Right lobe of liver (tissue), 6 donors: ENCODE results near the gene MSL3. TPM values are rescaled to one million over a fixed set of nuclear protein-coding genes. Genes with fewer than 3 reads are reported as not detected.

ENCODE experiments used
- ATAC-seq, 4 donors: fragments of 200-7000 bp; cut with Tn5 transposase; one replicate each; pipeline ENCODE4 v1.9.1; 2020; ENCODE audit warnings: mild to moderate bottlenecking in 4 of 4, moderate library complexity in 4 of 4
- DNase-seq, 3 donors: peaks; one replicate each; pipeline ENCODE4 v3.0.0-alpha.2; 2020
- H3K27ac ChIP-seq, 3 donors: fragments of 200-600 bp; one replicate each; pipeline ENCODE4 v1.8.0; 2022
- H3K27me3 ChIP-seq, 2 donors: fragments of 200-600 bp; one replicate each; pipeline ENCODE4 v1.8.0; 2022
- H3K36me3 ChIP-seq, 4 donors: fragments of 200-600 bp; sonication (generic) in 1 of 4; one replicate each; pipeline versions ENCODE4 v1.5.1 to v1.8.0; 2017 to 2022; ENCODE audit warnings: control low read depth in 1 of 4
- H3K4me1 ChIP-seq, 4 donors: fragments of 200-600 bp; sonication (generic) in 1 of 4; one replicate each; pipeline versions ENCODE4 v1.5.1 to v1.8.0; 2017 to 2022; ENCODE audit warnings: control low read depth in 1 of 4
- H3K4me3 ChIP-seq, 3 donors: fragments of 200-600 bp; one replicate each; pipeline ENCODE4 v1.8.0; 2022
- H3K9me3 ChIP-seq, 4 donors: fragments of 200-600 bp; sonication (generic) in 1 of 4; one replicate each; pipeline versions ENCODE4 v1.5.1 to v1.8.0; 2017 to 2022; ENCODE audit warnings: control low read depth in 1 of 4
- CTCF ChIP-seq, 4 donors: fragments of 200-600 bp in 3 of 4; fragments of 450-650 bp in 1 of 4; IDR thresholded peaks; one replicate each; pipeline versions ENCODE4 v1.5.1 to v1.8.0; 2016 to 2022; ENCODE audit warnings: antibody characterized with exemption in 4 of 4, mild to moderate bottlenecking in 2 of 4
- POLR2A ChIP-seq: fragments of 450-650 bp; IDR thresholded peaks from one replicate; pipeline ENCODE4 v1.6.1; 2017; ENCODE audit warnings: antibody characterized with exemption, mild to moderate bottlenecking
- WGBS: methylation state at CpG from one replicate; pipeline ENCODE4 v1.1.6; 2018; ENCODE audit warnings: low coverage, low lambda C conversion rate; ENCODE audit not compliant: insufficient coverage; ENCODE audit errors: missing lambda C conversion rate; 5-methylcytosine and 5-hydroxymethylcytosine counted together
- intact Hi-C, 2 donors: fragments of 100-400 bp; cut with DNase I; formaldehyde crosslinking; loops; one replicate each; pipeline versions ENCODE4 v1.11.2 to v1.14.1; 2022
- total RNA-seq, 6 experiments: library from RNA; depleted of rRNA in 2 of 6; stranded (reverse); fragments of >200 nt in 2 of 6; fragmentation: NEBNext Ultra II Directional in 3 of 6; extraction: Animal tissue kit (Norgen Biotek cat#: 25700) in 3 of 6; gene quantifications; one replicate each; pipeline versions ENCODE4 v1.1.0 to v1.2.4, GENCODE V29; 2016 to 2023
- donor health status: DM: no; HTN: yes; CAD: no.
- donor health status: DM: no; HTN: no; CAD: no.
- donor health status: DM: no; HTN: no; CAD: no.
- donor health status: DM: no; HTN: yes; CAD: no.
- donor health status: DM: no; HTN: yes; CAD: no.

MSL3 gene
- total RNA-seq, 6 experiments from 2014 or later = 6.4 to 15.7 (median 12.0) TPM

- TF ChIP-seq POLR2A (no peak), CTCF (IDR thresholded peaks at IDR 0.05) (peak; percentile 60 to 85 (median 73))
- no peaks in the 10 kb centered on the region for H3K4me1 ChIP-seq
- H3K4me3 ChIP-seq = peak overlapping the region; percentile 54 to 81 (median 72)
- no peaks in the 10 kb centered on the region for H3K9me3 ChIP-seq
- H3K27me3 ChIP-seq = no peaks in the 10 kb centered on the region
- ATAC-seq (peak; percentile 86 to 88 (median 87)), DNase-seq (peak; percentile 89 to 91 (median 91))
- peak overlapping the region; percentile 34 to 86 (median 58) for H3K27ac ChIP-seq
- WGBS = 33% methylated on average over 3 of the region's 66 CpGs
- H3K36me3 ChIP-seq = peaks cover 0 to 15% (median 5%) of the 10 kb centered on the region in 4 donors
- intact Hi-C loops = no loop called here
These were observed 549 bp downstream of the MSL3 start for GRCh38 chrX:11758400-11759171.

- Histone ChIP-seq H3K9me3 (no peaks in the 10 kb centered on the region), H3K36me3 (peaks cover 0 to 16% (median 8%) of the 10 kb centered on the region in 4 donors), H3K4me1 (no peaks in the 10 kb centered on the region), H3K27me3 (no peaks in the 10 kb centered on the region), H3K27ac (peak overlapping the region; percentile 34 to 86 (median 58)), H3K4me3 (peak overlapping the region; percentile 54 to 81 (median 72))
- intact Hi-C loops = no loop called here
- no peak for ATAC-seq
- no peak for TF ChIP-seq POLR2A
- no peak for TF ChIP-seq CTCF (IDR thresholded peaks at IDR 0.05)
- DNase-seq = no peak
- WGBS = 39% methylated on average over 4 of the region's 7 CpGs
These were observed 1.1 kb downstream of the MSL3 start for GRCh38 chrX:11759172-11759460.

GRCh38 chrX:11759461-11760311 is 1.6 kb downstream of the MSL3 start:
- 17% methylated on average over 13 of the region's 13 CpGs for WGBS
- ATAC-seq (peak; percentile 85 to 91 (median 88)), DNase-seq (peak; percentile 75 to 86 (median 84))
- H3K27ac ChIP-seq = peak overlapping the region; percentile 18 to 86 (median 40)
- intact Hi-C loops = no loop called here
- TF ChIP-seq POLR2A (no peak), CTCF (IDR thresholded peaks at IDR 0.05) (peak in 1 of 4 donors; percentile 9)
- no peaks in the 10 kb centered on the region for H3K9me3 ChIP-seq
- peaks cover 0 to 17% (median 8%) of the 10 kb centered on the region in 4 donors for H3K36me3 ChIP-seq
- peak overlapping the region; percentile 54 to 81 (median 72) for H3K4me3 ChIP-seq
- no peaks in the 10 kb centered on the region for H3K4me1 ChIP-seq
- no peaks in the 10 kb centered on the region for H3K27me3 ChIP-seq

GRCh38 chrX:11760958-11761357 is 2.9 kb downstream of the MSL3 start:
- Histone ChIP-seq H3K4me3 (no peak overlapping the region), H3K4me1 (no peaks in the 10 kb centered on the region), H3K27me3 (no peaks in the 10 kb centered on the region), H3K27ac (no peak overlapping the region), H3K36me3 (peaks cover 0 to 22% (median 8%) of the 10 kb centered on the region in 4 donors), H3K9me3 (no peaks in the 10 kb centered on the region)
- ATAC-seq = no peak
- WGBS = 37% methylated on average over 3 of the region's 3 CpGs
- no peak for DNase-seq
- intact Hi-C loops = no loop called here
- TF ChIP-seq CTCF (IDR thresholded peaks at IDR 0.05) (no peak), POLR2A (no peak)
